ENCODE results near the gene ZNF783.

DNA sequence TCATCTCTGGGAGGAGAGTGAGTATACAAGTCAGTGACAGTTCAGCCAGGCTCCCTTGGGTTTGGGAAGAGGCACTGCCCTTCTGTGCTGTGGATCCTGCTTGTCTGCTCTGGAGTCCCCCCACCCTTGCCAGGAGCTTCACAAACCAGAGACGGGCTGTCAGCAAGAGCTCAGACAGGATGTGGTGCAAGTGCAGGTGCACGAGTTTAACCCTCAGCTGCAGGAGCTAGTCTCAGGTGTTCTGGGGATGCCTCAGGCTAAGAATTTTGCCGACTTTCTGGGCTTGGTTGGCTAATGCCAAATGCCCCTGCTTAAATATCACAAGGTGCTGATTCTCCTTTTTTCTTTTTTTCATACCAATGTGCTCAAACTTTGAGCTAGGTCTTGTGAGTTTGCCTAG lies 22.3 kb downstream of the ZNF783 start:
- TF ChIP-seq, protein P1, sequence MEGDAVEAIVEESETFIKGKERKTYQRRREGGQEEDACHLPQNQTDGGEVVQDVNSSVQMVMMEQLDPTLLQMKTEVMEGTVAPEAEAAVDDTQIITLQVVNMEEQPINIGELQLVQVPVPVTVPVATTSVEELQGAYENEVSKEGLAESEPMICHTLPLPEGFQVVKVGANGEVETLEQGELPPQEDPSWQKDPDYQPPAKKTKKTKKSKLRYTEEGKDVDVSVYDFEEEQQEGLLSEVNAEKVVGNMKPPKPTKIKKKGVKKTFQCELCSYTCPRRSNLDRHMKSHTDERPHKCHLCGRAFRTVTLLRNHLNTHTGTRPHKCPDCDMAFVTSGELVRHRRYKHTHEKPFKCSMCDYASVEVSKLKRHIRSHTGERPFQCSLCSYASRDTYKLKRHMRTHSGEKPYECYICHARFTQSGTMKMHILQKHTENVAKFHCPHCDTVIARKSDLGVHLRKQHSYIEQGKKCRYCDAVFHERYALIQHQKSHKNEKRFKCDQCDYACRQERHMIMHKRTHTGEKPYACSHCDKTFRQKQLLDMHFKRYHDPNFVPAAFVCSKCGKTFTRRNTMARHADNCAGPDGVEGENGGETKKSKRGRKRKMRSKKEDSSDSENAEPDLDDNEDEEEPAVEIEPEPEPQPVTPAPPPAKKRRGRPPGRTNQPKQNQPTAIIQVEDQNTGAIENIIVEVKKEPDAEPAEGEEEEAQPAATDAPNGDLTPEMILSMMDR (IDR thresholded peaks at IDR 0.05; ENCODE audit: low read depth, low read length, poor library complexity, severe bottlenecking): no peak
- no peak for TF ChIP-seq EZH2phosphoT487 (IDR thresholded peaks at IDR 0.05; ENCODE audit: borderline replicate concordance, low read length)
